LNCAP (cell line): ENCODE results near the gene ATG10.

ENCODE experiments used
- CTCF ChIP-seq: fragments of 450-650 bp; IDR thresholded peaks from 2 replicates; pipeline ENCODE4 v1.5.1; 2017; ENCODE audit warnings: mild to moderate bottlenecking

The ATG10 gene

GRCh38 chr5:82285206-82285605, 313.4 kb downstream of the ATG10 start:
- no peak for TF ChIP-seq CTCF

- no peak for TF ChIP-seq CTCF
These were observed 315.8 kb downstream of the ATG10 start for GRCh38 chr5:82287625-82288024.

GRCh38 chr5:82290005-82290404, 318.2 kb downstream of the ATG10 start:
- TF ChIP-seq CTCF, result no peak

GRCh38 chr5:82290908-82291307, 319.1 kb downstream of the ATG10 start:
- TF ChIP-seq CTCF, result no peak

GRCh38 chr5:82291420-82291819, 319.6 kb downstream of the ATG10 start:
- no peak for TF ChIP-seq CTCF

GRCh38 chr5:82295144-82295543, 323.3 kb downstream of the ATG10 start:
- TF ChIP-seq CTCF, result no peak

- no peak for TF ChIP-seq CTCF
These were observed 324.2 kb downstream of the ATG10 start for GRCh38 chr5:82295959-82296531.

GRCh38 chr5:82296929-82297328, 325.1 kb downstream of the ATG10 start:
- TF ChIP-seq CTCF, result no peak; the same call in 1 of the 2 replicates
